Mammary epithelial cell (primary cell): ENCODE results near the gene MUC2.

ENCODE experiments used
- EZH2 ChIP-seq: IDR thresholded peaks from 2 replicates; pipeline ENCODE4 v1.6.1; 2012; ENCODE audit warnings: low read length, inconsistent platforms, borderline replicate concordance
- TF ChIP-seq, protein P1 (sequence below), 2 donors: IDR thresholded peaks in 1 of 2; conservative IDR thresholded peaks in 1 of 2; 2 replicates each; pipeline ENCODE4 v1.5.1; 2011 to 2012; ENCODE audit warnings: inconsistent platforms in 2 of 2, low read length in 2 of 2, mild to moderate bottlenecking in 2 of 2, control low read depth in 1 of 2, low read depth in 1 of 2; ENCODE audit not compliant: insufficient read depth in 1 of 2; ENCODE audit errors: extremely low read depth in 1 of 2

- no peak for TF ChIP-seq EZH2
- TF ChIP-seq, protein P1, sequence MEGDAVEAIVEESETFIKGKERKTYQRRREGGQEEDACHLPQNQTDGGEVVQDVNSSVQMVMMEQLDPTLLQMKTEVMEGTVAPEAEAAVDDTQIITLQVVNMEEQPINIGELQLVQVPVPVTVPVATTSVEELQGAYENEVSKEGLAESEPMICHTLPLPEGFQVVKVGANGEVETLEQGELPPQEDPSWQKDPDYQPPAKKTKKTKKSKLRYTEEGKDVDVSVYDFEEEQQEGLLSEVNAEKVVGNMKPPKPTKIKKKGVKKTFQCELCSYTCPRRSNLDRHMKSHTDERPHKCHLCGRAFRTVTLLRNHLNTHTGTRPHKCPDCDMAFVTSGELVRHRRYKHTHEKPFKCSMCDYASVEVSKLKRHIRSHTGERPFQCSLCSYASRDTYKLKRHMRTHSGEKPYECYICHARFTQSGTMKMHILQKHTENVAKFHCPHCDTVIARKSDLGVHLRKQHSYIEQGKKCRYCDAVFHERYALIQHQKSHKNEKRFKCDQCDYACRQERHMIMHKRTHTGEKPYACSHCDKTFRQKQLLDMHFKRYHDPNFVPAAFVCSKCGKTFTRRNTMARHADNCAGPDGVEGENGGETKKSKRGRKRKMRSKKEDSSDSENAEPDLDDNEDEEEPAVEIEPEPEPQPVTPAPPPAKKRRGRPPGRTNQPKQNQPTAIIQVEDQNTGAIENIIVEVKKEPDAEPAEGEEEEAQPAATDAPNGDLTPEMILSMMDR (conservative IDR thresholded peaks at IDR 0.05 in 1 of 2, IDR thresholded peaks at IDR 0.05 in 1 of 2; ENCODE audit: extremely low read depth in 1 of 2, insufficient read depth in 1 of 2, low read depth in 1 of 2, low read length in 2 of 2) = no peak
Measured at GRCh38 chr11:1031121-1031899, 43.4 kb upstream of the MUC2 start.
